ENCODE data around the gene PGA3.

DNA sequence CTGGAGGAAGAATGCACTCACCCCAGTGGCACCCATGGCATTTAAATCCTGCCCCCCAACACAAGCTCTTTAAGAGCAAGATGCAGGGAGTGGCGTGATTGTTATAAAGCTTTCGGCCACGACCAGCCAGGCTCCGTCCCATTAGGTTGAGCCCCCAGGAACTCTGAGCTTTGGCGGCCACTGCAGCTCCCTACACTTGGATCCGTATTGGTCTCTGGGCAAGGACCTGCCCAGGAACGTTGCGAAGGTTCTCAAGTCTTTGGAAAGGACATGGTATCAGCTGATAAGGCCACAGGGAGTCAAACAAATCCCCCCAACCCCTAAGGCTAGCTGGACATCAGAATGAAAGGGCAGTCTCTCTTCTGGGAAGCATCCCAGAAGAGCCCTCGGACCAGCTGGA, 32.7 kb upstream of the PGA3 start:
- TF ChIP-seq, protein P1, sequence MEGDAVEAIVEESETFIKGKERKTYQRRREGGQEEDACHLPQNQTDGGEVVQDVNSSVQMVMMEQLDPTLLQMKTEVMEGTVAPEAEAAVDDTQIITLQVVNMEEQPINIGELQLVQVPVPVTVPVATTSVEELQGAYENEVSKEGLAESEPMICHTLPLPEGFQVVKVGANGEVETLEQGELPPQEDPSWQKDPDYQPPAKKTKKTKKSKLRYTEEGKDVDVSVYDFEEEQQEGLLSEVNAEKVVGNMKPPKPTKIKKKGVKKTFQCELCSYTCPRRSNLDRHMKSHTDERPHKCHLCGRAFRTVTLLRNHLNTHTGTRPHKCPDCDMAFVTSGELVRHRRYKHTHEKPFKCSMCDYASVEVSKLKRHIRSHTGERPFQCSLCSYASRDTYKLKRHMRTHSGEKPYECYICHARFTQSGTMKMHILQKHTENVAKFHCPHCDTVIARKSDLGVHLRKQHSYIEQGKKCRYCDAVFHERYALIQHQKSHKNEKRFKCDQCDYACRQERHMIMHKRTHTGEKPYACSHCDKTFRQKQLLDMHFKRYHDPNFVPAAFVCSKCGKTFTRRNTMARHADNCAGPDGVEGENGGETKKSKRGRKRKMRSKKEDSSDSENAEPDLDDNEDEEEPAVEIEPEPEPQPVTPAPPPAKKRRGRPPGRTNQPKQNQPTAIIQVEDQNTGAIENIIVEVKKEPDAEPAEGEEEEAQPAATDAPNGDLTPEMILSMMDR (IDR thresholded peaks at IDR 0.05) = no peak
- TF ChIP-seq POLR2A (IDR thresholded peaks at IDR 0.05) = no peak
